ENCODE data around the gene SDCBP2. TPM values are rescaled to one million over a fixed set of nuclear protein-coding genes. Genes with fewer than 3 reads are reported as not detected.

Gene SDCBP2
- total and polyA plus RNA-seq, 11 donors = 0.65 to 4.2 (median 2.1) TPM

GRCh38 chr20:1267809-1268374 lies 61.0 kb downstream of the SDCBP2 start:
- intact Hi-C loops (cut with DNase I) = no loop called here
- H3K36me3 ChIP-seq = peaks cover 0 to 3% (median 0%) of the 10 kb centered on the region in 9 donors
- H3K4me1 ChIP-seq = peaks cover 0 to 28% (median 18%) of the 10 kb centered on the region in 12 donors
- TF ChIP-seq CTCF (IDR thresholded peaks at IDR 0.05) = no peak
- no peak for TF ChIP-seq POLR2A (IDR thresholded peaks at IDR 0.05)
- peaks cover 0 to 3% (median 0%) of the 10 kb centered on the region in 9 donors for H3K27me3 ChIP-seq
- ATAC-seq (no peak), DNase-seq (no peak)
- H3K9me3 ChIP-seq = peaks cover 0 to 2% (median 0%) of the 10 kb centered on the region in 12 donors
- WGBS, 4 donors = 71 to 91% (median 77%) methylated on average over 3 of the region's 3 CpGs
- no peak overlapping the region for H3K4me3 ChIP-seq
- peak overlapping the region in 1 of 12 donors; percentile 2 for H3K27ac ChIP-seq

- DNase-seq (no peak), ATAC-seq (no peak)
- intact Hi-C loops (cut with DNase I) = no loop called here
- 70 to 83% (median 78%) methylated on average over 8 of the region's 8 CpGs for WGBS, 4 donors
- peaks cover 0 to 3% (median 0%) of the 10 kb centered on the region in 9 donors for H3K27me3 ChIP-seq
- peak overlapping the region in 4 of 12 donors; percentile 61 to 81 (median 76) for H3K27ac ChIP-seq
- H3K4me1 ChIP-seq = peaks cover 0 to 28% (median 18%) of the 10 kb centered on the region in 12 donors
- H3K9me3 ChIP-seq = peaks cover 0 to 9% (median 0%) of the 10 kb centered on the region in 12 donors
- peak overlapping the region in 9 of 12 donors; percentile 70 to 95 (median 88) for H3K4me3 ChIP-seq
- H3K36me3 ChIP-seq = peaks cover 0 to 3% (median 0%) of the 10 kb centered on the region in 9 donors
- TF ChIP-seq POLR2A (IDR thresholded peaks at IDR 0.05) = no peak
Observed at GRCh38 chr20:1267161-1267560, 61.8 kb downstream of the SDCBP2 start.

GRCh38 chr20:1266167-1266973 lies 62.6 kb downstream of the SDCBP2 start, which contains the start of gene SNPH:
SNPH (plus strand) TSS chr20:1266294; CDS start chr20:1296240, 29,946 bp downstream.
- Histone ChIP-seq H3K4me1 (peaks cover 0 to 28% (median 18%) of the 10 kb centered on the region in 12 donors), H3K4me3 (peak within 1 kb of the TSS; percentile 70 to 95 (median 85)), H3K27me3 (peaks cover 0 to 10% (median 0%) of the 10 kb centered on the region in 9 donors), H3K9me3 (peaks cover 0 to 9% (median 0%) of the 10 kb centered on the region in 12 donors), H3K36me3 (peaks cover 0 to 3% (median 0%) of the 10 kb centered on the region in 9 donors), H3K27ac (peak within 1 kb of the TSS in 11 of 12 donors; percentile 14 to 81 (median 61))
- 1% methylated on average over 24 to 61 of the region's 61 CpGs for WGBS, 4 donors
- no peak for TF ChIP-seq CTCF (IDR thresholded peaks at IDR 0.05)
- TF ChIP-seq POLR2A (IDR thresholded peaks at IDR 0.05) = peak in 1 of 2 donors; percentile 22
- intact Hi-C loops (cut with DNase I) = no loop called here
- peak; percentile 75 to 85 (median 85) for DNase-seq
- ATAC-seq = peak; percentile 81 to 94 (median 92)

- Histone ChIP-seq H3K36me3 (peaks cover 0 to under 1% (median 0%) of the 10 kb centered on the region in 9 donors), H3K27me3 (peaks cover 0 to 14% (median under 1%) of the 10 kb centered on the region in 9 donors), H3K4me3 (peak overlapping the region; percentile 70 to 95 (median 85)), H3K27ac (peak overlapping the region in 10 of 12 donors; percentile 40 to 81 (median 63)), H3K9me3 (peaks cover 0 to 9% (median 0%) of the 10 kb centered on the region in 12 donors), H3K4me1 (peaks cover 0 to 28% (median 18%) of the 10 kb centered on the region in 12 donors)
- intact Hi-C loops (cut with DNase I) = no loop called here
- ATAC-seq (no peak), DNase-seq (no peak)
- no peak for TF ChIP-seq CTCF (IDR thresholded peaks at IDR 0.05)
- no peak for TF ChIP-seq POLR2A (IDR thresholded peaks at IDR 0.05)
- 1 to 7% (median 3%) methylated on average over 10 of the region's 10 CpGs for whole genome bisulfite sequencing, 4 donors
Observed at GRCh38 chr20:1265916-1266166, 63.1 kb downstream of the SDCBP2 start.

Data from heart left ventricle (tissue), 16 donors.